Endothelial cell (in vitro differentiated cells): Measurements from ENCODE around the gene UBAC2. TPM values are rescaled to one million over a fixed set of nuclear protein-coding genes. Genes with fewer than 3 reads are reported as not detected.
"Not testable (repeated sequence)": the region's sequence is repeated elsewhere in the genome, so short reads cannot be mapped to it uniquely, and the experiment has no call there.

Source experiments
- DNase-seq: peaks from one replicate; pipeline ENCODE4 v3.0.0; 2021; ENCODE audit warnings: low spot score
- H3K27ac Mint-ChIP-seq: one replicate; pipeline ENCODE4 v1.8.0; 2021; ENCODE audit warnings: mixed read lengths, inconsistent platforms; ENCODE audit not compliant: unreplicated experiment
- H3K27me3 Mint-ChIP-seq: one replicate; pipeline ENCODE4 v1.8.0; 2021; ENCODE audit warnings: mild to moderate bottlenecking, moderate library complexity, mixed read lengths, inconsistent platforms; ENCODE audit not compliant: unreplicated experiment
- H3K36me3 Mint-ChIP-seq: one replicate; pipeline ENCODE4 v1.8.0; 2021; ENCODE audit warnings: mild to moderate bottlenecking, low read depth, mixed read lengths, inconsistent platforms; ENCODE audit not compliant: unreplicated experiment
- H3K4me1 Mint-ChIP-seq: one replicate; pipeline ENCODE4 v1.8.0; 2021; ENCODE audit warnings: mild to moderate bottlenecking, mixed read lengths, inconsistent platforms; ENCODE audit not compliant: unreplicated experiment
- H3K4me3 Mint-ChIP-seq: one replicate; pipeline ENCODE4 v1.8.0; 2021; ENCODE audit warnings: mild to moderate bottlenecking, mixed read lengths, inconsistent platforms; ENCODE audit not compliant: unreplicated experiment
- H3K9me3 Mint-ChIP-seq: one replicate; pipeline ENCODE4 v1.8.0; 2021; ENCODE audit warnings: mixed read lengths, inconsistent platforms; ENCODE audit not compliant: unreplicated experiment
- CTCF ChIP-seq: fragments of 200-600 bp; sonication (generic); IDR thresholded peaks from one replicate; pipeline ENCODE4 v1.5.0; 2021; ENCODE audit warnings: antibody characterized with exemption; ENCODE audit not compliant: unreplicated experiment
- total RNA-seq: library from RNA; stranded (reverse); fragmentation: NEBNext Ultra II Directional; extraction: Animal tissue kit (Norgen Biotek cat#: 25700); gene quantifications from one replicate; pipeline ENCODE4 v1.2.1, GENCODE V29; 2021; ENCODE audit not compliant: unreplicated experiment

The UBAC2 gene
- total RNA-seq, 1 donor from 2014 or later, result 58.6 TPM

DNA sequence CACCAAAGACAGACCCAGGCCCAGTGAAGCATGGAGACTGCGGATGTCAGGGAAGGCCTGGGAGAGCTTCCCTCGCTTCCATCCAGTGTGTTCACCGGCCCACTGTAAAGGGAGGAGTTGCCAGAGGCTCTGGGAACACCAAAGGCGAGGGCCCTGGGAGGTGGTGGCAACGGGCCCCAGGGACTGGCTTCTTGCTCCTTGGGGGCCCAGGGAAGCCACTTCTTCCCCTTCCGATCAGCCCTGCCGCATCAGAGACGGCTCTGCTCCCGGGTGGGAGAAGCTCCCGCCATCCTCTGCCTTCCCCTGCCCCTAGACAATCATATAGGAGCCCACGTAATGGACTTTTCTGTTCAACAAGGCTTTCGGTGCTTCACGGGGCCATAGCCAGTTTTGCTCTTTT is 189.9 kb downstream of the UBAC2 start:
- Mint-ChIP-seq H3K27ac (no peak overlapping the region), H3K4me1 (no peaks in the 10 kb centered on the region), H3K27me3 (no peaks in the 10 kb centered on the region), H3K36me3 (peaks cover 8% of the 10 kb centered on the region), H3K9me3 (no peaks in the 10 kb centered on the region), H3K4me3 (no peak overlapping the region)
- TF ChIP-seq CTCF, result no peak
- no peak for DNase-seq

GRCh38 chr13:99391781-99392469 is 191.3 kb downstream of the UBAC2 start:
- Mint-ChIP-seq H3K4me3 (no peak overlapping the region), H3K27me3 (peaks cover 4% of the 10 kb centered on the region), H3K9me3 (no peaks in the 10 kb centered on the region), H3K27ac (no peak overlapping the region), H3K36me3 (peaks cover 8% of the 10 kb centered on the region), H3K4me1 (no peaks in the 10 kb centered on the region)
- DNase-seq, result no peak
- no peak for TF ChIP-seq CTCF

- Mint-ChIP-seq H3K4me1 (no peaks in the 10 kb centered on the region), H3K27me3 (peaks cover 8% of the 10 kb centered on the region), H3K27ac (no peak overlapping the region), H3K9me3 (no peaks in the 10 kb centered on the region), H3K36me3 (peaks cover 8% of the 10 kb centered on the region), H3K4me3 (no peak overlapping the region)
- no peak for DNase-seq
- no peak for TF ChIP-seq CTCF
Measured at GRCh38 chr13:99392470-99393135, 191.9 kb downstream of the UBAC2 start.

- H3K4me3 Mint-ChIP-seq, H3K27ac Mint-ChIP-seq, H3K9me3 Mint-ChIP-seq, H3K4me1 Mint-ChIP-seq, H3K27me3 Mint-ChIP-seq, H3K36me3 Mint-ChIP-seq, DNase-seq: not testable (repeated sequence)
Measured at GRCh38 chr13:99393391-99393790, 192.7 kb downstream of the UBAC2 start.

- Mint-ChIP-seq H3K4me3 (no peak overlapping the region), H3K27ac (no peak overlapping the region), H3K36me3 (peaks cover 3% of the 10 kb centered on the region), H3K4me1 (no peaks in the 10 kb centered on the region), H3K27me3 (peaks cover 9% of the 10 kb centered on the region), H3K9me3 (no peaks in the 10 kb centered on the region)
- DNase-seq, result no peak
- TF ChIP-seq CTCF, result no peak
Measured at GRCh38 chr13:99393791-99394735, 193.4 kb downstream of the UBAC2 start.
